SKM-1 treated with dmso at 0.1 percent for 144 hours (cell line): ENCODE results near the gene HACL1.
"Not testable (repeated sequence)": the region's sequence is repeated elsewhere in the genome, so short reads cannot be mapped to it uniquely, and the experiment has no call there.

ENCODE experiments used
- DNase-seq: peaks from one replicate; lab custom pipeline; 2025; ENCODE audit not compliant: unreplicated experiment; lab: John Stamatoyannopoulos, UW

HACL1 gene

DNA sequence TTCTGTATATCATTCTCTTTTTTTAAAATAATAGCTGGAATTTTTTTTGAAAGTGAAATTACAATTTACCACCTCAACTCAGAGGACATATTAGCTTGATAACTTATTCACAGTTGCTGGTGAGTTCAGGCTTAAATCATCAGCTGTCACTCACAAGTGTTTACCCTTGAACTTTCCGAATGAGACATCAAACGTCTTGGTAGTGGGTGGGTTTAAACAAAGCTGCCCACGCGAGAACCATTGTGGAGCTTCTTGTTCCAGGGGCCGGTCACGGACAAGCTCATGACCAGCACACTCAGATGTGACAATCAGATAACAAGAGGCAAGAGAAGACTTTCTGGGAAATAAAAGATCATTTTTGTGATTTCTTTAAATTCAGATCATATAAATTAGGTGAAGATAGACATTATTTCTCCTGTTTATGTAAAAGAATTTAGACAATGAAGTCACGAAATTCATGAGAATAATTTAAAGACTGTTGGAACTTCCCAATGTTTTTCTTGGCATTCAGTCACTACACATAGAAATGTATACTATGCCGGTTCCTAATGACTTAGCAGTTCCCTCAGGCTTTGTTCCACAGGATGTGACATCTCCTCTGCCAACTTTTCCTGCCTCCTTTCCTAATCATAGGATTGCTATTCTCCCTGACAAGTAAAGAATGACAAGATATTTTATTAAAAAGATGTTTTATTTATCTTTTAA, 29.4 kb upstream of the HACL1 start:
- DNase-seq, result no peak

- DNase-seq, result peak; percentile 64
Measured at GRCh38 chr3:15629860-15630597, 28.7 kb upstream of the HACL1 start.

- DNase-seq, result no peak
Measured at GRCh38 chr3:15628967-15629366, 27.6 kb upstream of the HACL1 start.

DNA sequence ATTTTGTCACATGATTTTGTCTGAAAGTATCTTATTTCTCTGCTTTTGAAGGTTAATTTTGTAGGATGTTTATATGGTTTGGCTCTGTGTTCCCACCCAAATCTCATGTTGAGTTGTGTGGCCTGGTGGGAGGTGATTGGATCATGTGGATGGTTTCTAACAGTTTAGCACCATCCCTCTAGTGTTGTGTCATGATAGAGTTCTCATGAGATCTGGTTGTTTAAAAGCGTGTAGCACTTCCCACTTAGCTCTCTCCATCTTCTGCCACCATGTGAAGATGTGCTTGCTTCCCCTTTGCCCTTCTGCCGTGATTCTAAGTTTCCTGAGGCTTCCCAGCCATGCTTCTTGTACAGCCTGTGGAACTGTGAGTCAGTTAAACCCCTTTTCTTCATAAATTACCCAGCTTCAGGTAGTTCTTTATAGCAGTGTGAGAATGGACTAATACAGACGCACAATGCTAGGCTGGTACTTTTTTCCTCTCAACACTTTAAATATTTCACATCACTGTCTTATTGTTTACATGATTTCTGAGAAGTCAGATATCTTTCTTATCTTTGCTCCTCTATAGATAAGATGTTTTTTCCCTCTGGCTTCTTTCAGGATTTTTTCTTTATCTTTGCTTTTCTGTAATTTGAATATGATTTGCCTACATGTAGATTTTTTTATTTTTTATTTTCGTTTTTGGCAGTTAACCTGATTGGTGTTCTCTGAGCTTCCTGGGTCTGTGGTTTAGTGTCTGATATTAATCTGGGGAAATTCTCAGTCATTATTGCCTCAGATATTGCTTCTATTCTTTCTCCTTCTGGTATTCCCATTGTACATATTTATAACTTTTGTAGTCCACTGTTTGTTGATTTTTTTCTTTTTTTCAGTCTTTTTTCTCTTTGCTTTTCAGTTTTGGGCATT, 22.4 kb upstream of the HACL1 start:
- DNase-seq, result no peak

GRCh38 chr3:15619659-15620464, 18.5 kb upstream of the HACL1 start:
- DNase-seq, result not testable (repeated sequence)

- no peak for DNase-seq
Measured at GRCh38 chr3:15616053-15616452, 14.7 kb upstream of the HACL1 start.

DNA sequence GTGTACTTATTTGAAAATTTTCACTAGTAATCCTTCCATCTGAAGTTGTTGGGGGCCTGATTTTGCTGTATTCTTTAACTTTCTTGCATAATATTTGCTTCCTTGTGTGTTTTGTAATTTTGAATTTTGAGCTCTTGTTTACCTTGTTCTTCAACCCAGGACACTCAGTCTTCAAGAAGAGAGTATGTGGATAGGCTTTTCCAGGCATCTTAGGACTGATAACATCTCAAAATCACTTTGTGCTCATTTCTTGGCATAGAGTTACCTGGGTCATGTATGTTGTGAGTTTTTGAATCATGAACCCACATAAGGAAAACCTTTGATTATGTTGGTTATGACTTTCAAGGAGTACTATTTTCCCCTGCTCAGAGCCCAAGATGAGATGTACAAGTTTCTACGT, 13.6 kb upstream of the HACL1 start:
- no peak for DNase-seq

DNA sequence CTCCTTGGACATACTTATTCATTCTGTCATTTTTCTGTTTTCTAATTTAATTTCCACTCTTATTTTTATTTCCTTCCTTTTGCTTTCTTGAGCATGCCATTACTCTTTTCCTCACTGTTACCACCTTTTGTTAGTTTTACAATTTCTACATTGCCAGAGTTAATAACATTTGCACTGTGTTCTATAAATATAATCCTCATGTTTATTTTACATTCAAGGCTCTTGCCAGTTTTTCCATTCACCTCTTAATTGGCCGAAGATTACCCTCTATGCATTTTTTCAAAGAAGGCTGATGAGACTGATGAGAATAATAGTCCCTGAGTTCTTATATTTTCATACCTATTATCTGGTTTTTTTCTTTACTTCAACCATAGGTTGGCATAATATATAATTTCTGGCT, 10.6 kb upstream of the HACL1 start:
- DNase-seq, result no peak

DNA sequence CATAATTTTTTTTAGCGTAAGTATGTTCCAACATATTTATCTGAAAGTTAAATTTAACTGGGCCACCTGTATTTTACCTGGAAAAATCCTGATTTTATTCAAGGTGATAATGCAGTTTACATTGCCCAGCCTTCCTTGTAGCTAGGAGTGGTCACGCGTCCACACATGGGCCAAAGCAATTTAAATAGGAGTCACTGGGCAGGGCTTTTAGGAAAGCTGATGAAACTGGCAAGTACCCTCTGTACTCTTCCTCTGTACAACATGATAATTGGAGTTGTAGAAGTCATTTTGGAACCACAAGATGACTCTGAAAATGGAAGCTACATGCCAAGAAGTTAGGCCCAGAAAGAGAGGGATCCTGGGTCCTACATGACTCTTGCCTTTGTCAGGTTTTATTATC, 9.6 kb upstream of the HACL1 start:
- DNase-seq, result no peak

DNA sequence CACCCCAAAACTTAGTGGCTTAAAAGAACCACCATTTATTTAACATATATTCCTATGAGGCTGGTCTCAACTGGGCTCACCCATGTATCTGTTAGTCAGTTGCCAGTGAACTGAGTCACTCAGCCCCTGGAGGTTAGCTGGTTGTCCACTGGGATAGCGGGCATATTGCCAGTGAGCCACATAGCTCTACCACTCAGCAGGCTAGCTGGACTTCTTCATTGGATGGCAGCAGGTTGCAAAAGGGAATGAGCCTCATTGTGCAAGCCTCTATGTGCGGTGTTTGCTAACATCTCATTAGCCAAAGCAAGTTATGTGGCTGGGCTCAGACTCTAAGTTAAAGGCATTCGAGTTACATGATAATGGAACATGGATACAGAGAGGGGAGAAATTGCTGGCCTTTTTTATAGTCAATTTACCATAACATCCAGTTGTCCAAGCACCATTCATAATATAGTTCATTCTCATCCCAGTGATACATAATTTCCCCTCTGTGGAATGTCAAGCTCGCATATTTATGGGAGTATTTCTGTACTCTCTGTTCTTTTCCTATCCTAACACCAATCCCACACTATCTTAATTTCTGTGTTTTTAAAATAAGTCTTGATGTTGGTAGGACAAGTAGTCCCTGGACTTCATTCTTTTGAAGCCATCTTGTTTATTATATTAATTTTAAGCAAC, 8.9 kb upstream of the HACL1 start:
- peak; percentile 79 for DNase-seq

GRCh38 chr3:15606434-15606891, 5.1 kb upstream of the HACL1 start:
- no peak for DNase-seq

DNA sequence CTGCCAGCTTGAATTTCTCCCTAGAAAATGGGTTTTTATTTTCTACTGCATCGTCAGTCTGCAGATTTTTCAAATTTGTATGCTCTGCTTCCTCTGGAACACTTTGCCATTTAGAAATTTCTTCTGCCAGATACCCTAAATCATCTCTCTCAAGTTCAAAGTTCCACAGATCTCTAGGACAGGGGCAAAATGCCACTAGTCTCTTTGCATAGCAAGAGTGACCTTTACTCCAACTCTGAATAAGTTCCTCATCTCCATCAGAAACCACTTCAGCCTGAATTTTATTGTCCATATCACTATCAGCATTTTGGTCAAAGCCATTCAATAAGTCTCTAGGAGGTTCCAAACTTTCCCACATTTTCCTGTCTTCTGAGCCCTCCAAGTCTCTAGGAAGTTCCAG, 3.2 kb upstream of the HACL1 start:
- DNase-seq, result not testable (repeated sequence)

DNA sequence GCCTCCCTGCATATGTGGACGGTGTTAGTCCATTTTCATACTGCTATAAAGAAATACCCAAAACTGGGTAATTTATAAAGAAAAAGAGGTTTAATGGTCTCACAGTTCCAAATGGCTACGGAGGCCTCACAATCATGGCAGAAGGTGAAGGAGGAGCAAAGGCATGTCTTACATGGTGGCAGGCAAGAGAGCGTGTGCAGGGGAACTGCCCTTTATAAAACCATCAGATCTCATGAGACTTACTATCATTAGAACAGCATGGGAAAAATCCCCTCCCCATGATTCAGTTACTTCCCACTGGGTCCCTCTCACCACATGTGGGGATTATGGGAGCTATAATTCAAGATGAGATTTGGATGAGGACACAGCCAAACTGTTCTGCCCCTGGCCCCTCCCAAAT, 1.4 kb upstream of the HACL1 start:
- DNase-seq, result not testable (repeated sequence)

GRCh38 chr3:15602146-15602536, 772 bp upstream of the HACL1 start:
- no peak for DNase-seq

- DNase-seq, result no peak
Measured at GRCh38 chr3:15601046-15601398, 347 bp downstream of the HACL1 start.

GRCh38 chr3:15595955-15596354, 5.4 kb downstream of the HACL1 start:
- DNase-seq, result no peak

DNA sequence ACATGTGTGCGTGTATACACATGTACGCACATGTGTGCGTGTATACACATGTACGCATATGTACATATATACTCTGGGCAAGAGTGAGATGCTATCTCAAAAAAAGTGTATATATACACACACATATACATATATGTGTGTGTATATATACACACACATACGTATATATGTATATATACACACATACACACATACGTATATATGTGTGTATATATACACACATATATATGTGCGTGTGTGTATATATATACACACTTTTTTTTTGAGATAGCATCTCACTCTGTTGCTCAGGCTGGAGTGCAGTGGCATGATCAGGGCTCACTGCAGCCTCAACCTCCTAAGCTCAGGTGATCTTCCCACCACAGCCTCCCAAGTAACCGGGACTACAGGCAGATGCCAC, 8.4 kb downstream of the HACL1 start:
- no peak for DNase-seq

DNA sequence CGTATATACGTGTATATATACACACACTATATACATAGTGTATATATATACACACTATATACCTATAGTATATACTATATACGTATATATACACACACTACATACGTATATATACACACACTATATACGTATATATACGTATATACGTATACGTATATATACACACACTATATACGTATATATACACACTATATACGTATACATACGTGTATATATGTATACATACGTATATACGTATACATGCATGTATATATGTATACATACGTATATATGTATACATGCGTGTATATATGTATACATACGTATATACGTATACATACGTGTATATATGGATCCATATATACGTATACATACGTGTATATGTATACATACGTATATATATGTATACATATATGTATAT, 9.4 kb downstream of the HACL1 start:
- DNase-seq, result no peak

- DNase-seq, result no peak
Measured at GRCh38 chr3:15591242-15591641, 10.1 kb downstream of the HACL1 start.

- DNase-seq, result no peak
Measured at GRCh38 chr3:15585111-15585845, 16.1 kb downstream of the HACL1 start.
